H1 (cell line): ENCODE data around the gene LCOR. TPM values are rescaled to one million over a fixed set of nuclear protein-coding genes. Genes with fewer than 3 reads are reported as not detected.

Source experiments
- CTCF ChIP-seq, 3 experiments: IDR thresholded peaks; 1 replicate in 2 of 3; 2 replicates in 1 of 3; pipeline versions ENCODE4 v1.5.1 to v1.6.1; 2011; ENCODE audit warnings: low read length in 3 of 3, mild to moderate bottlenecking in 3 of 3, inconsistent platforms in 2 of 3, low read depth in 1 of 3, moderate library complexity in 1 of 3; ENCODE audit not compliant: insufficient read depth in 1 of 3; ENCODE audit errors: control extremely low read depth in 1 of 3
- SIN3A ChIP-seq, 2 experiments: IDR thresholded peaks in 1 of 2; conservative IDR thresholded peaks in 1 of 2; 2 replicates each; pipeline ENCODE4 v1.6.1; 2011 to 2012; ENCODE audit warnings: low read length in 2 of 2, improper control_type of control experiment in 1 of 2, low read depth in 1 of 2, mild to moderate bottlenecking in 1 of 2
- SP2 ChIP-seq: IDR thresholded peaks from 2 replicates; pipeline ENCODE4 v1.6.1; 2012; ENCODE audit warnings: mild to moderate bottlenecking, low read length, inconsistent platforms
- SRF ChIP-seq: IDR thresholded peaks from 2 replicates; pipeline ENCODE4 v1.6.1; 2011; ENCODE audit warnings: mild to moderate bottlenecking, low read depth, low read length, moderate library complexity
- TEAD4 ChIP-seq: IDR thresholded peaks from 2 replicates; pipeline ENCODE4 v1.6.1; 2012; ENCODE audit warnings: low read depth, low read length, inconsistent platforms, mixed read lengths
- polyA plus RNA-seq, 7 experiments: library from polyadenylated mRNA; depleted of rRNA in 3 of 7; stranded (reverse) in 5 of 7; unstranded in 2 of 7; fragments of >200 nt in 5 of 7; fragments of 200-250 nt in 2 of 7; gene quantifications; 1 replicate in 5 of 7; 2 replicates in 1 of 7; 4 replicates in 1 of 7; pipeline versions ENCODE4 v1.2.1 to v1.2.3, GENCODE V29; 2011 to 2013; ENCODE audit warnings: missing spikeins in 2 of 7, mixed read lengths in 2 of 7
- total RNA-seq: library from RNA; stranded (reverse); fragmentation: NEBNext Ultra II Directional; extraction: Animal tissue kit (Norgen Biotek cat#: 25700); gene quantifications from 2 replicates; pipeline ENCODE4 v1.2.1, GENCODE V29; 2021

The LCOR gene
- total and polyA plus RNA-seq, 2 of the 8 experiments (the other 6 are each of a cell fraction or from before 2014, with no cell fraction given) = 4.7 to 25.5 TPM

DNA sequence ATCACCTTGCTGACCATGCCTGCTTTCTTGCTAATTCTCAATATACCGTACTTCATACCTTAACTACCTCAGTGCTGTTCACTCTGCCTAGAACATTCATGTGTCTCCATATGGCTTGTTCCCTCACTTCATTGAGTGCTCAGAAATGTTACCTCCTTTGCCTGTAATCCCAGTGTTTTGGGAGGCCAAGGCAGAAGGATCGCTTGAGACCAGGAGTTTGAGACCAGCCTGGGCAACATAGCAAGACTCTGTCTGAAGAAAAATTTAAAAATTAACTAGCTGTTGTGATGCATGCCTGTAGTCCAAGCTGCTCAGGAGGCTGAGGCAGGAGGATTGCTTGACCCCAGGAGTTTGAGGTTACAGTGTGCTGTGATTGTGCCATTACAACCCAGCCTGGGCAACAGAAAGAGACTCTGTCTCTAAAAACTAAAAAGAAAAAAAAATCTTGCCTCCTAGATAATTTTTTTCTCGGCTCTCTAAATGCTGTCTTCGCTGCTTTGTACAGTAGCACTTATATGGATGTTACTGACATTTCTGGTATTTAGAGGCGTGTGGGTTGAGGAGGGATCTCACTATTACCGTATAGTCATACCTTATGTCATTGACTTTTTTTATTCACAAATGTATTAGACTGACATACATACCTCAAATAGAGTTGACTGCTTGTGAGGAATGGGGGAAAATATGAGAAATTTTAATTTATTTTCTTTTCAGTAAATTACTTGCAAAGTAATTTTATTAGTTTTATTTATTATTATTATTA is 63.7 kb downstream of the LCOR start (continued):
- TF ChIP-seq SP2 (no peak), SRF (no peak), CTCF (IDR thresholded peaks at IDR 0.05; ENCODE audit: control extremely low read depth in 1 of 3, insufficient read depth in 1 of 3, low read depth in 1 of 3, low read length in 3 of 3) (no peak), TEAD4 (no peak), SIN3A (conservative IDR thresholded peaks at IDR 0.05 in 1 of 2, IDR thresholded peaks at IDR 0.05 in 1 of 2; ENCODE audit: low read depth in 1 of 2, low read length in 2 of 2) (no peak)
